OCI-M1 (cell line): ENCODE measurements around the gene BMP6.

ENCODE experiments used
- DNase-seq: peaks from one replicate; lab custom pipeline; 2025; lab: John Stamatoyannopoulos, UW

The BMP6 gene

GRCh38 chr6:7905416-7905815 lies 179.5 kb downstream of the BMP6 start:
- no peak for DNase-seq

GRCh38 chr6:7906741-7907140 lies 180.8 kb downstream of the BMP6 start:
- DNase-seq, result no peak

DNA sequence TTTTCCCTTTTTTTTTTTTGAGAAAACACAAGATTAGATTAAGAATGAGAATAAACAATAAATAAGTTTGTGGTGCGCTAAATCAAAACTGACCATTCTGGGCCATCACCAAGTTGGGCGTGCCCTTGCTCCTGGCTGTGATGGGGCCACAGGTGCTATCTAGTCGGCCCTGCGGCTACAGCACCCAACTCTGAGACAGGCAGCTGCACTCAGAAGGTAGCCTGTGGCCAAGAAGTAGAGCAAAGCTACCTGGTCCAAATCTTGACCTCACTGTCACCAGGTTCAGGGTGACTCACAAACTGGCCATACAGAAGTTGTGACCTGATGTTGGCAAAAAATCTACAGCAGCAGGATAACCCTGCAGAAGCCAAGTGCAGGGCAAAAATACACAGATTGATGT lies 181.3 kb downstream of the BMP6 start:
- DNase-seq, result no peak

- DNase-seq, result peak; percentile 77
Measured at GRCh38 chr6:7909323-7910276, 183.7 kb downstream of the BMP6 start.

DNA sequence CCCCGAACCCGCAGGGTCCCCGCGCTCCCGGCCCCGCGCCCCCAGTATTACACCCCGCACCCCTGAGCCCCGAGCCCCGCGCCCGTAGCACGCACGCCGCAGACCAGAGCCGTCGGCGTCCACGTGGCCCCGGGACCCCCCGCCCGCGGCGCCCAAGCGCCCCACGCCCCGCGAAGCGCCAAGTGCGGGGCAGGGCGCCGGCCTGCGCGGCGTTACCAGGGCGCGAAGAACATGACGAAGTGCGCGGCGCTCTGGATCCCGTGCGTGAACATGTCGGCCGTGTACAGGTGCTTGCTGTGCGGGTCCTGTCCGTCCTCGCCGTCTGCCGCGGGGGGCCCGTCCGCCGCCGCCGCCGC lies 184.4 kb downstream of the BMP6 start:
- DNase-seq, result no peak

DNA sequence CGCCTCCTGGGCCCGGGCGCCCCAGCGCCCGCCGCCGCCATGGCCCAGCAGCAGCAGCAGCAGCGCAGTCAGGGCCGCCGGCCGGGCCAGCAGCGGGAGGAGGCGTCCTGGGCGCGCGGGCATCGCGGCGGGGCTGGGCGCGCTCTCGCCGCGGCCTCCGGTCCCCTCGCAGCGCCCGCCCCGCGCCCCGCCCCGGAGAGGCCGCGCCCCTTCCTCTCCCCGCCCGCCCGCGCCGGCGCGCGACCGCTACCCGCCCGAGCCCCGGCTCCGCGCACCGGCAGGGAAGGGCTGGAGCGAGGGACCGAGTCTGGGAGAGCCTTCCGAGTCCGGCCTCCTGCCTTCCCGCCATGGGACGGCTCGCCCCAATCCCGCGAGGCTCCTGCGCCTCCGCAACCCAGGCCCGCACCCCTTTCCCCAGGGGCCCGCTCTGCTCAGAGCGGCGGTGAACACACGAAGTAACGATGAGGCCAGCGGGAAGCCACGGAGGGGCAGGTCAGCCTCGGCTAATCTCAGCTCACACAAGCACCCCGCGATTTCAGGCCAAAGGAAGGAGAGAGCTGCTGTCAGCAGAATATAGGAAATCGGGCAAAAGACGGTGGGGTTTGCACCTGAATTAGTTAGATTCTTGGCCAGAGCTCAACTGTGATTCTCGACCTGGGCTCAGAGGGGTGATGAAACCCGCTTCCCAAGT lies 184.9 kb downstream of the BMP6 start, which contains the start of gene TXNDC5:
TSS of gene TXNDC5 (minus strand) at position 135 of the 691 bp plus-strand sequence. CDS start at position 123, 12 bp downstream.
- DNase-seq, result peak; percentile 82

GRCh38 chr6:7911345-7911725 lies 185.4 kb downstream of the BMP6 start:
- no peak for DNase-seq

DNA sequence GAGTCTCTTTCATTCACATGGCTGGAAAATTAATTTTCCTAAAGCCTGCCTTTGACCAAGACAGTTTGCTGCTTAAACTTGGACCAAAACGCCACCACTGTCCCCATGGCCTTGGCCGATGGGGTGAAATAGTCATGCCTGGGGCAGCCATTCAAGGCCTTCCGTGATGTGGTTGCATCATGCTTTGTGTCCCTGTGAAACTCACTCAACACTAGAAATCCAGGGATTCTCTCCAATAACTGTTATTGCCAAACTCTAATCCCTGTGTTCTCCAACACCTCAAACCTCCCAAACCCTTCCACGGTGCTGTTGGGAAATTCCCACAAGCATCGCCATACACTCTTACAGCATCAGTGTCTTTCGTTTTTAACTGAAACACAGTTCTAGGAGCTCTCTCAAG lies 186.1 kb downstream of the BMP6 start:
- DNase-seq, result no peak

DNA sequence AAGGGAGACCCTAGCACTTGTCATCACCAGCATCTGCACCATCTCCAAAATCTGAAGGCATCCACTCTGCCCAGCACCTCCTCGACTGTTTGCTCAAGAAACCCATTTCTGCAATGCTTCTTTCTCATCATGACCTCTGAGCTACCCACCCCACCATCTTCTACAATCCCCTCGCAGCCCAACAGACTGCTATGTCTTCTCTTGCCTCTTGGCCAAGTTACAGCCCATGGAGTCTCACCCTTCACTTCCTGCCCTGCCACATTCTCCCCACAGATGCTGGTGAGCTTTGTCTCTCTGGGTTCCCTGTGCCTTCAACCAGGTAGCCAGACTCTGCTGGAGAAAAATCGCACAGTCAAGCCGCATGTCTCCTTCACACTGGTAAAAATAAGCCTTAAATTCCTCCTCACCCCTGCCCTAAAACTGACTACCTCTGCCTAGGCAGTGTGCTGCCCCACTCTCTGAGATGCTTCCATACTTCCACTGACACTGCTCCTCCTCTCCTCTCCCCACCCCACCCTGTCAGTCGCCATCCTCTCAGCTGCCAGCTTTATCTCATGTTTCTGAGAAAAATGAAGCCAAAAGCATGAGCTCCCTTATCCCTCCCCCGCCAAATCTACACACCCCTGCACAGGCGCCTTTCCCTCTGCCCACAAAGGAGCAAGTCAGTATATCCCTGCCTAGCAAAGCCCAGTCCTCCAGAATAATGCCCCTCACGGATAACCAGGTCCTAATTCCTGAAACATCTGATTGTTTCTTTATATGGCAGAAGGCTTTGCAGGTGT lies 187.0 kb downstream of the BMP6 start:
- peak; percentile 87 for DNase-seq

- no peak for DNase-seq
Measured at GRCh38 chr6:7914311-7914710, 188.4 kb downstream of the BMP6 start.

DNA sequence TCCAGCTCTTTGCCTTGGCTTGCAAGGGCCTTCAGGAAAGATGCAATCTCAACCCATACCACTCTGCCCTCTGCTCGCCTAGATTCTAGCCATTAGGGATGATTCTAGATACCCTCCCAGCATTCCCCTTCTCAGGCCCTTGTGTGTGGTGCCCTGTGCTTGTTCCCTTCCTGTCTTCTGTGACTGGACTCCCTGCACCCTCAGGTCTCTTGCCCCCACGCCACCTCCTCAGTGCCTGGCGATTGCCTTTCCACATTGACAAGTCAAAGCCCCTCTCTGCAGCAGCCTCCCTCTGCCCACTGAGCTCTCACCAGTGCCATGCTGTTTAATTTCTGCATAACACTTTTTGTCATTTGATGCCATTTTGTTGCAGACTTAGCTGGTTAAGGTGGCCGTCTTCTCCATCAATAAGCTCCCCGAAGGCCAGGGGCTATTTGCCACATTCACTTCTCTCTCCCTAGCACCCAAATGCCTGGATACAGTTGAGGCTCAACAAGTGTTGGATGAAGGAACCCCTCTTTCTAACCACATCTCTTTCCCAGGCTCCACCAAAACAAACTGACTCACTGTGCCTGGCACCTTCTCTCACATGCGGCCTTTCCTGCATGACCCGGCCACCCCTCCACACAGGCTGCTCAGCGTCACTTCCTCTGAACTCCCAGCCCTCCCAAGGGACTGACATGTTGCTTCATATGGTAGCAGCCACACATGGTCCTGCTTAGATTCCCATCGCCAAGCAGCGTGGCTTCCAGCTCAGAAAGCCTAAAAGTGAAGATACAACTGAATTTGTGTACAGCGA lies 189.3 kb downstream of the BMP6 start:
- DNase-seq, result no peak

DNA sequence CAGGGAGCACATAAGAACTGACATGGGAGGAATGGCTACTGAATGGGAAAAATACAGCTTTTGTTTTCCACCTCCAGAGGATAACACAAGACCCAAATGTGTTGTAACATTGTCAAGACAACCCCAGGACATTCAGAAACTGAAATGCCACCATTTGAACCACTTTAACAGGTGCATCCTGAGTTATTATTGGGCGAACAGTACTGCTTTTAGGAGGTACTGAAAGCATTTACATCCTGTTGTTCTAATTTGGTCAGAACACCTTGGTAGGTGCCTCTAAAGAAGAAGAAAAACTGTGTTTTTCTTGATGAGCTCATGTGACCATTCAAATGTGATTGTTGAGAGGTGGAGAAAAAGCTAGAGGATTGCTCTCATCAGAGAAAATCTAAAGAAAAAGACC lies 191.1 kb downstream of the BMP6 start:
- DNase-seq, result no peak

- no peak for DNase-seq
Measured at GRCh38 chr6:7917729-7918128, 191.8 kb downstream of the BMP6 start.

GRCh38 chr6:7918403-7918802 lies 192.5 kb downstream of the BMP6 start:
- no peak for DNase-seq

DNA sequence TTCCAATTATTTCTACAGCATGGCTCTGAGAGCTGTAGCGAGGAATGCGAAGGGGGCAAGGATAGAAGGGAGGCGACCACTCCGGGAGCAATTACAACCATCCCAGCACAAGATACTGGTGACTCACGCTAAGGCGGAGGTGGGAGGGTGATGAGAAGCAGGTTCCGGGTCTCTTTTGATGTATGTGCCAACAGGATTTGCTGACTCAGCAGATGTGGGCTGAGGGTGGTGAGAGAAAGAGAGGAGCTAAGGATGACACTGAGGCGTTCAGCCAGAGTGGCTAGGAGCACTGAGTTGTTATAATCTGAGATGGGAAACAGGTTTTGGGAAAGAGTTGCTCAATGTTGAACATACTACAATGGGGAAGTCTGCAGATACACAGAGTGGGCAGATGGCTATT lies 194.0 kb downstream of the BMP6 start:
- DNase-seq, result peak; percentile 71

DNA sequence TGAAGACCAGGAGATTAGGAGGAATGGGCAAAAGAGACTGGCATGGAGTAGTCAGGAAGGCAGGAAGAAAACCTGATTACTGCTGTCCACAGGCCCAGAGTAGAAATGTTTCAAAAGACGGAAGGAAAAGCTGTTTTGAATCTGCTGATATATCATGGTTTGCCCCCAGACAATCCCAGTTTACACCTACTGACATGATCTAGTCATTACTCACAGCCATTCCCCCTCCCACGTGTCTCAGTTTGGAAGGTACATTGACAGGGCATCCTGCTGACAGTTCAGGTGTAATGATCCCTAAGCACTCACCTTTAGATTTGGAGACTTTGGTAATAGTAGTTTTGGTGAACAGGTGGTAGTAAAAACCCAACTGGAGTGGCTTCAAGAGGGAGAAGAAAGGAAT lies 194.5 kb downstream of the BMP6 start:
- DNase-seq, result no peak

DNA sequence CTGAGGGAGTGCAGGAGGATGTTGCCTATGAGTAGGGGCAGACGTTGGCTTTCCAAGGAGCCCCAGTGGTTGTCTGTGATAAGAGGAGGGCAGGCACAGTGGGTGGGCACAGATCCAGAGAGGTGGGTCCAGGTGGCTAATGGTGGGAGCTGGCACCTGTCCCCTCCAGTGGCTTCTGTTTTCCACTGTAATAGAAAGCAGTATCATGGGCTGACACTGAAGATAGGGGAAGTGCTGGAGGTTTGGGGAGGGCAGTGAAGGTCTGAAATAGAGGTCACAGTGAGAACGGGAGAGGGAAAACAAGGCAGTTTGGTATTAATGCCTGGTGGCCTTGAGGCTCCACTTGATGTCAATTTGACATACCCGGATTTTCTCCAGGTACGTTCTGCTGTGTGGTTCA lies 195.1 kb downstream of the BMP6 start:
- DNase-seq, result peak; percentile 32

DNA sequence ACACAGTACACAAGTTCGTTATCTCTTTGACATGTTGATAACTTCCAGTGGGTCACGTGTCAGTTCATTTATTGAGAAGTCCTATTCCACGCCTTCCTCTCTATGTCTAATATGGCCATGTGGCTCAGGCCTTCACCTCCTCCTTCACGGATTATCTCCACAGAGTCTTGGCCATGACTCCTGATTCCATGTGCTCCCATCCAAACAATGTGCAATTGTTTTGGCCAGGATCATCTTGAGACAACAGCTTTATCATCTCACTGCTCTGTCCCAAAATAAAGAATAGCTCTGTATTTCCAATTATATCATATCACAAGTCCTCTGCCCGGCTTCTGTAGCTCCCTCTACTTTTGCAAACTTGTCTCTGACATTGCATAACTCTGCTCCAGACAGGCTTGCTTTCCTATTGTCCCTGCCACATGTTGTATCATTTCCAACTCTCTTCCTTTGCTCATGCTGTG lies 195.8 kb downstream of the BMP6 start:
- DNase-seq, result no peak

DNA sequence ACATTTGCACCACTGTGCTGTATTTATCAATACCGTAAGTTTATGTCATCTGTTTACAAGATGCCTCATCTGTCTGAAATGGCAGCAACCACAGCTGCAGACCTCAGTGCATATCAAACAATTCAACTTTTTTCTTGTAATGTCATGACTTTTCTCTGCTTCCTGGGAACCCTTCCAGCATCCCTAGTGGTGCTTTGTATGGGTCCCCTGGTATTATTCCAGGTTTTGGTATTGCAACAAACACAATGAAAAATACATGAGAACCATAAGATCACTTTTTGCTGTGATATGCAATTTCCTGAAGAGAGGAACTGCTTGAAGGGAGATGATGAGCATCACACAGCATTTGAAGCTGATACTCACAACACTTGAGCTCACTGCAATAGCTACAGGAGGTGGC lies 196.7 kb downstream of the BMP6 start:
- DNase-seq, result no peak

DNA sequence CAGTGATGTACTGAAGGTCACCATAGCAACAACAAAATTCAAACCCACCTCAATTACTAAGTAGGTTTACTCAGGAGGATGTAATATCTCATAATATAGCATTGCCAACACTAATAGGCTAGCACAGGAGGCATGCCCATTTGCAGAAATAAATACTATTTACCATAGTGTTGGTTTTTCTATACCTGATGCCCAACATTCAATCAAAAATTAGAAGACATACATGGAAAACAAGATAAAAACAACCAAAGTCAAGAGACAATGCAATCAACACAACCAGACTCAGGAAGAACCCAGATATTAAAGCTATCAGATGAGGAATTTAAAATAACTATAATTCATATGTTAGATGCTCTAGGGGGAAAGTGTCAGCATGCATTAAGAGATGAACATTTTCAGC lies 199.0 kb downstream of the BMP6 start:
- no peak for DNase-seq
